Measurements from ENCODE around the gene NRL. TPM values are rescaled to one million over a fixed set of nuclear protein-coding genes. Genes with fewer than 3 reads are reported as not detected.

The NRL gene
- total RNA-seq, 1 donor from 2014 or later: 1.9 TPM

- no peak overlapping the region for H3K27ac Mint-ChIP-seq (ENCODE audit: unreplicated experiment)
- peaks cover 29% of the 10 kb centered on the region for H3K36me3 Mint-ChIP-seq (ENCODE audit: unreplicated experiment)
- no peaks in the 10 kb centered on the region for H3K27me3 Mint-ChIP-seq (ENCODE audit: unreplicated experiment)
- peaks cover 14% of the 10 kb centered on the region for H3K4me1 Mint-ChIP-seq (ENCODE audit: unreplicated experiment)
- no peak for TF ChIP-seq CTCF (IDR thresholded peaks at IDR 0.05)
- no peaks in the 10 kb centered on the region for H3K9me3 Mint-ChIP-seq (ENCODE audit: unreplicated experiment)
- DNase-seq (ENCODE audit: extremely low spot score, unreplicated experiment): no peak
- no peak overlapping the region for H3K4me3 Mint-ChIP-seq (ENCODE audit: unreplicated experiment)
Observed at GRCh38 chr14:24117179-24117578, 2.4 kb upstream of the NRL start.

GRCh38 chr14:24116128-24116814 lies 1.5 kb upstream of the NRL start:
- Mint-ChIP-seq H3K4me3 (ENCODE audit: unreplicated experiment) (peak overlapping the region; percentile 95), H3K27me3 (ENCODE audit: unreplicated experiment) (no peaks in the 10 kb centered on the region), H3K9me3 (ENCODE audit: unreplicated experiment) (no peaks in the 10 kb centered on the region), H3K4me1 (ENCODE audit: unreplicated experiment) (peaks cover 14% of the 10 kb centered on the region), H3K27ac (ENCODE audit: unreplicated experiment) (no peak overlapping the region), H3K36me3 (ENCODE audit: unreplicated experiment) (peaks cover 24% of the 10 kb centered on the region)
- TF ChIP-seq CTCF (IDR thresholded peaks at IDR 0.05): no peak
- DNase-seq (ENCODE audit: extremely low spot score, unreplicated experiment): no peak

- H3K27me3 Mint-ChIP-seq (ENCODE audit: unreplicated experiment): no peaks in the 10 kb centered on the region
Observed at GRCh38 chr14:24115422-24116127, 826 bp upstream of the NRL start.

GRCh38 chr14:24113801-24114531 lies 783 bp downstream of the NRL start:
- H3K4me1 Mint-ChIP-seq (ENCODE audit: unreplicated experiment): peaks cover 16% of the 10 kb centered on the region
- peak; percentile 89 for DNase-seq (ENCODE audit: extremely low spot score, unreplicated experiment)
- peak overlapping the region; percentile 99 for H3K27ac Mint-ChIP-seq (ENCODE audit: unreplicated experiment)
- peak overlapping the region; percentile 95 for H3K4me3 Mint-ChIP-seq (ENCODE audit: unreplicated experiment)
- no peak for TF ChIP-seq CTCF (IDR thresholded peaks at IDR 0.05)
- no peaks in the 10 kb centered on the region for H3K27me3 Mint-ChIP-seq (ENCODE audit: unreplicated experiment)
- H3K36me3 Mint-ChIP-seq (ENCODE audit: unreplicated experiment): peaks cover 9% of the 10 kb centered on the region
- H3K9me3 Mint-ChIP-seq (ENCODE audit: unreplicated experiment): no peaks in the 10 kb centered on the region

More at GRCh38 chr14:24115422-24116127, 826 bp upstream of the NRL start:
- no peak for TF ChIP-seq CTCF (IDR thresholded peaks at IDR 0.05)
- DNase-seq (ENCODE audit: extremely low spot score, unreplicated experiment): no peak
- H3K27ac Mint-ChIP-seq (ENCODE audit: unreplicated experiment): peak overlapping the region; percentile 99
- peaks cover 20% of the 10 kb centered on the region for H3K36me3 Mint-ChIP-seq (ENCODE audit: unreplicated experiment)
- peaks cover 14% of the 10 kb centered on the region for H3K4me1 Mint-ChIP-seq (ENCODE audit: unreplicated experiment)
- H3K9me3 Mint-ChIP-seq (ENCODE audit: unreplicated experiment): no peaks in the 10 kb centered on the region
- peak overlapping the region; percentile 95 for H3K4me3 Mint-ChIP-seq (ENCODE audit: unreplicated experiment)

- TF ChIP-seq CTCF (IDR thresholded peaks at IDR 0.05): no peak
- no peak for DNase-seq (ENCODE audit: extremely low spot score, unreplicated experiment)
- H3K4me3 Mint-ChIP-seq (ENCODE audit: unreplicated experiment): peak overlapping the region; percentile 95
- H3K27ac Mint-ChIP-seq (ENCODE audit: unreplicated experiment): peak overlapping the region; percentile 99
- no peaks in the 10 kb centered on the region for H3K27me3 Mint-ChIP-seq (ENCODE audit: unreplicated experiment)
- peaks cover 3% of the 10 kb centered on the region for H3K36me3 Mint-ChIP-seq (ENCODE audit: unreplicated experiment)
- no peaks in the 10 kb centered on the region for H3K9me3 Mint-ChIP-seq (ENCODE audit: unreplicated experiment)
- peaks cover 21% of the 10 kb centered on the region for H3K4me1 Mint-ChIP-seq (ENCODE audit: unreplicated experiment)
Observed at GRCh38 chr14:24113379-24113800, 1.4 kb downstream of the NRL start.

All from osteocyte (in vitro differentiated cells).